Measurements from ENCODE around the gene ZNF583. TPM values are rescaled to one million over a fixed set of nuclear protein-coding genes. Genes with fewer than 3 reads are reported as not detected.
A peak's percentile ranks its signal among the peaks of the same experiment; 100 is the strongest.

ZNF583 gene
- total RNA-seq, 1 donor: 9.1 TPM

GRCh38 chr19:56400485-56400884, 3.6 kb upstream of the ZNF583 start:
- H3K4me3 ChIP-seq (ENCODE audit: low read depth, low read length): no peak overlapping the region
- DNase-seq (ENCODE audit: low read depth): no peak
- TF ChIP-seq CTCF (IDR thresholded peaks at IDR 0.05; ENCODE audit: insufficient read depth, low read depth, low read length): no peak

GRCh38 chr19:56403261-56403660, 871 bp upstream of the ZNF583 start:
- H3K4me3 ChIP-seq (ENCODE audit: low read depth, low read length): peak overlapping the region; percentile 93
- peak; percentile 16 for DNase-seq (ENCODE audit: low read depth)
- TF ChIP-seq CTCF (IDR thresholded peaks at IDR 0.05; ENCODE audit: insufficient read depth, low read depth, low read length): no peak

GRCh38 chr19:56404705-56405056, 549 bp downstream of the ZNF583 start:
- H3K4me3 ChIP-seq (ENCODE audit: low read depth, low read length): peak overlapping the region; percentile 93
- no peak for TF ChIP-seq CTCF (IDR thresholded peaks at IDR 0.05; ENCODE audit: insufficient read depth, low read depth, low read length)
- DNase-seq (ENCODE audit: low read depth): no peak

GRCh38 chr19:56405062-56405461, 930 bp downstream of the ZNF583 start:
- peak overlapping the region; percentile 93 for H3K4me3 ChIP-seq (ENCODE audit: low read depth, low read length)
- no peak for DNase-seq (ENCODE audit: low read depth)
- TF ChIP-seq CTCF (IDR thresholded peaks at IDR 0.05; ENCODE audit: insufficient read depth, low read depth, low read length): no peak

GRCh38 chr19:56423276-56423984, 19.3 kb downstream of the ZNF583 start:
- DNase-seq (ENCODE audit: low read depth): peak; percentile 2
- TF ChIP-seq CTCF (IDR thresholded peaks at IDR 0.05; ENCODE audit: insufficient read depth, low read depth, low read length): no peak
- H3K4me3 ChIP-seq (ENCODE audit: low read depth, low read length): no peak overlapping the region

- H3K4me3 ChIP-seq (ENCODE audit: low read depth, low read length): no peak overlapping the region
- no peak for TF ChIP-seq CTCF (IDR thresholded peaks at IDR 0.05; ENCODE audit: insufficient read depth, low read depth, low read length)
- no peak for DNase-seq (ENCODE audit: low read depth)
Measured at GRCh38 chr19:56423985-56424353, 19.8 kb downstream of the ZNF583 start.

- H3K4me3 ChIP-seq (ENCODE audit: low read depth, low read length): no peak overlapping the region
- DNase-seq (ENCODE audit: low read depth): no peak
- TF ChIP-seq CTCF (IDR thresholded peaks at IDR 0.05; ENCODE audit: insufficient read depth, low read depth, low read length): no peak
Measured at GRCh38 chr19:56441206-56441792, 37.2 kb downstream of the ZNF583 start.
